Measurements from ENCODE around the gene L3MBTL3. TPM values are rescaled to one million over a fixed set of nuclear protein-coding genes. Genes with fewer than 3 reads are reported as not detected.

L3MBTL3 gene
- total and polyA plus RNA-seq, 10 of the 15 experiments (the other 5 are each of a cell fraction or from before 2014, with no cell fraction given): 0.71 to 9.4 (median 6.2) TPM

DNA sequence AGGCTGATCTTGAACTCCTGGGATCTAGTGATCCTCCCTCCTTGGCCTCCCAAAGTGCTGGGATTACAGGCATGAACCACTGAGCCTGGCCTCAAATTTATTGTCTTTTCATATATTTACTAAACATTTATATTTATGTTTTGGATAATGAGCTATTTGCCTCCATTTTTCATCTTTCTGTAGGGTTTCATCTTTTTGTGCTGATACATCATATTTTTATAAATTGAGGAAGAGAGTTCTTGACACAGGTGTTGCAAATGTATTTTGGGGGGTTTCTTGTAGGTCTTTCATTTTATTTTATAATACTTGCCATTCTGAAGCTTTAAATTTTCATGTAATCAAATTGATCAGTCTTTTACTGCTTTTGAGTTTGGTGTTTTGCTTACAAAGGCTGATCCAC lies 72.4 kb downstream of the L3MBTL3 start:
- SMC1A ChIA-PET (ENCODE audit: uncharacterized antibody, unreplicated experiment): interaction anchor here (0.6 to 1.8 kb wide), 7 partner anchors 18 to 99 kb away, joined by 3 to 6 read pairs (median 4); no protein-coding TSS in a partner anchor
- Histone ChIP-seq H3K9me3 (replicated peaks; ENCODE audit: control insufficient read depth, insufficient read depth, low read length) (no peaks in the 10 kb centered on the region), H3K36me3 (ENCODE audit: control insufficient read depth in 2 of 2, insufficient read depth in 2 of 2, low read length in 1 of 2) (no peaks in the 10 kb centered on the region), H2AFZ (ENCODE audit: control insufficient read depth, low read depth, low read length) (no peak overlapping the region), H3K4me1 (ENCODE audit: control insufficient read depth, insufficient read depth, low read length) (no peaks in the 10 kb centered on the region), H4K20me1 (ENCODE audit: control insufficient read depth, insufficient read depth) (no peaks in the 10 kb centered on the region), H3K79me2 (ENCODE audit: control insufficient read depth, insufficient read depth, low read length) (no peaks in the 10 kb centered on the region), H3K4me3 (no peak overlapping the region), H3K27me3 (replicated peaks in 1 of 2; ENCODE audit: control insufficient read depth in 2 of 2, insufficient read depth in 2 of 2, low read length in 1 of 2) (no peaks in the 10 kb centered on the region), H3K4me2 (ENCODE audit: control insufficient read depth, insufficient read depth) (no peak overlapping the region), H3K27ac (ENCODE audit: control insufficient read depth, insufficient read depth) (no peak overlapping the region), H3K9ac (ENCODE audit: control insufficient read depth, insufficient read depth, low read length) (no peak overlapping the region)
- POLR2A ChIA-PET: no interaction called here
- TF ChIP-seq ZNF217 (IDR thresholded peaks at IDR 0.05) (no peak), PML (IDR thresholded peaks at IDR 0.05; ENCODE audit: low read length) (no peak), RBBP5 (conservative IDR thresholded peaks at IDR 0.05) (no peak), YBX1 (IDR thresholded peaks at IDR 0.05) (no peak), NFYB (IDR thresholded peaks at IDR 0.05; ENCODE audit: insufficient read depth, low read depth, low read length) (no peak), NBN (IDR thresholded peaks at IDR 0.05) (no peak), MXI1 (IDR thresholded peaks at IDR 0.05; ENCODE audit: low read depth, low read length) (no peak), FOXM1 (IDR thresholded peaks at IDR 0.05; ENCODE audit: low read depth, low read length) (no peak), STAT1 (conservative IDR thresholded peaks at IDR 0.05) (no peak), HDAC2 (IDR thresholded peaks at IDR 0.05) (no peak), STAT3 (IDR thresholded peaks at IDR 0.05; ENCODE audit: low read depth, low read length) (no peak), ZNF24 (IDR thresholded peaks at IDR 0.05) (no peak), ZNF274 (IDR thresholded peaks at IDR 0.05; ENCODE audit: insufficient read depth, insufficient read length) (no peak), CEBPB (IDR thresholded peaks at IDR 0.05; ENCODE audit: borderline replicate concordance in 1 of 2, low read depth in 2 of 2, low read length in 2 of 2) (no peak), WRNIP1 (IDR thresholded peaks at IDR 0.05; ENCODE audit: borderline replicate concordance, low read depth, low read length) (no peak)
- TF ChIP-seq, protein P1, sequence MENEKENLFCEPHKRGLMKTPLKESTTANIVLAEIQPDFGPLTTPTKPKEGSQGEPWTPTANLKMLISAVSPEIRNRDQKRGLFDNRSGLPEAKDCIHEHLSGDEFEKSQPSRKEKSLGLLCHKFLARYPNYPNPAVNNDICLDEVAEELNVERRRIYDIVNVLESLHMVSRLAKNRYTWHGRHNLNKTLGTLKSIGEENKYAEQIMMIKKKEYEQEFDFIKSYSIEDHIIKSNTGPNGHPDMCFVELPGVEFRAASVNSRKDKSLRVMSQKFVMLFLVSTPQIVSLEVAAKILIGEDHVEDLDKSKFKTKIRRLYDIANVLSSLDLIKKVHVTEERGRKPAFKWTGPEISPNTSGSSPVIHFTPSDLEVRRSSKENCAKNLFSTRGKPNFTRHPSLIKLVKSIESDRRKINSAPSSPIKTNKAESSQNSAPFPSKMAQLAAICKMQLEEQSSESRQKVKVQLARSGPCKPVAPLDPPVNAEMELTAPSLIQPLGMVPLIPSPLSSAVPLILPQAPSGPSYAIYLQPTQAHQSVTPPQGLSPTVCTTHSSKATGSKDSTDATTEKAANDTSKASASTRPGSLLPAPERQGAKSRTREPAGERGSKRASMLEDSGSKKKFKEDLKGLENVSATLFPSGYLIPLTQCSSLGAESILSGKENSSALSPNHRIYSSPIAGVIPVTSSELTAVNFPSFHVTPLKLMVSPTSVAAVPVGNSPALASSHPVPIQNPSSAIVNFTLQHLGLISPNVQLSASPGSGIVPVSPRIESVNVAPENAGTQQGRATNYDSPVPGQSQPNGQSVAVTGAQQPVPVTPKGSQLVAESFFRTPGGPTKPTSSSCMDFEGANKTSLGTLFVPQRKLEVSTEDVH (IDR thresholded peaks at IDR 0.05; ENCODE audit: low read depth, partially characterized antibody): no peak
- ATAC-seq: no peak
- no peak for DNase-seq (ENCODE audit: low read depth, low spot score)
- CTCF ChIA-PET: interaction anchor here (0.8 kb wide), 1 partner anchor 944 kb away, joined by 3 read pairs; no protein-coding TSS in a partner anchor
- FAIRE-seq: no peak
- intact Hi-C loops (cut with micrococcal nuclease; ENCODE audit: unreplicated experiment) (no loop called here), in situ Hi-C loops (cut with MboI) (no loop called here)
- BruUV-seq (replicated peaks): no TSS peak
- RAD21 ChIA-PET (ENCODE audit: unreplicated experiment): interaction anchor here (1.0 kb wide), 1 partner anchor 24 kb away, joined by 3 read pairs; no protein-coding TSS in a partner anchor
